SU-DHL-6 (cell line): ENCODE data around the gene SMOC2.

Experiments used
- H2AFZ ChIP-seq: fragments of 200-600 bp; sonication (generic); 2 replicates; pipeline ENCODE4 v1.6.1; 2014; ENCODE audit warnings: low read depth, mild to moderate bottlenecking, moderate library complexity, mixed read lengths, antibody characterized with exemption, low read length; ENCODE audit not compliant: severe bottlenecking
- H3F3A ChIP-seq: fragments of 200-600 bp; shearing (Covaris generic); 2 replicates; pipeline ENCODE4 v1.6.0; 2016; ENCODE audit warnings: antibody characterized with exemption, mild to moderate bottlenecking; ENCODE audit not compliant: insufficient read depth
- H3K27ac ChIP-seq: fragments of 200-600 bp; sonication (generic); 2 replicates; pipeline ENCODE4 v1.5.1; 2016; ENCODE audit warnings: low read depth, mild to moderate bottlenecking, low read length, moderate library complexity, mixed read lengths
- H3K27me3 ChIP-seq: fragments of 200-600 bp; sonication (generic), shearing (Covaris generic); 2 replicates; pipeline ENCODE4 v1.6.0; 2014; ENCODE audit warnings: mild to moderate bottlenecking, low read length
- H3K36me3 ChIP-seq: fragments of 200-600 bp; sonication (generic); 2 replicates; pipeline ENCODE4 v1.6.1; 2014; ENCODE audit warnings: mild to moderate bottlenecking, low read length, mixed read lengths
- H3K4me2 ChIP-seq: fragments of 300-600, 200-600 bp; shearing (Covaris generic), sonication (generic); 2 replicates; pipeline ENCODE4 v1.6.0; 2014; ENCODE audit warnings: low read length, low read depth, mild to moderate bottlenecking; ENCODE audit not compliant: poor library complexity, severe bottlenecking
- H3K4me3 ChIP-seq: fragments of 200-600 bp; sonication (generic); 2 replicates; pipeline ENCODE4 v1.5.1; 2014; ENCODE audit warnings: antibody characterized with exemption, low read length, mild to moderate bottlenecking, mixed read lengths; ENCODE audit not compliant: insufficient read depth, poor library complexity, severe bottlenecking
- H3K79me2 ChIP-seq: fragments of 200-600 bp; sonication (generic); 2 replicates; pipeline ENCODE4 v1.6.1; 2014; ENCODE audit warnings: mild to moderate bottlenecking, low read length, moderate library complexity; ENCODE audit not compliant: insufficient read depth
- H3K9ac ChIP-seq: fragments of 200-600 bp; sonication (generic); 2 replicates; pipeline ENCODE4 v1.7.0; 2014; ENCODE audit warnings: mild to moderate bottlenecking, low read length
- H3K9me2 ChIP-seq: fragments of 200-600 bp; sonication (generic); replicated peaks from 2 replicates; pipeline ENCODE4 v1.6.1; 2014; ENCODE audit warnings: low read length; ENCODE audit not compliant: insufficient read depth
- H3K9me3 ChIP-seq: fragments of 200-600 bp; sonication (generic); 2 replicates; pipeline ENCODE4 v1.6.1; 2014; ENCODE audit warnings: low read length, mixed read lengths; ENCODE audit not compliant: insufficient read depth
- H4K20me1 ChIP-seq: fragments of 200-600 bp; sonication (generic); 2 replicates; pipeline ENCODE4 v1.6.1; 2014; ENCODE audit warnings: low read depth, mild to moderate bottlenecking, antibody characterized with exemption, low read length, moderate library complexity, mixed read lengths
- EZH2phosphoT487 ChIP-seq: fragments of 200-600 bp; sonication (generic), shearing (Covaris generic); conservative IDR thresholded peaks from 2 replicates; pipeline ENCODE4 v1.6.1; 2018; ENCODE audit warnings: mild to moderate bottlenecking, antibody characterized with exemption, low read length, moderate library complexity, mixed read lengths
- TF ChIP-seq, protein P1 (sequence below): fragments of 200-600 bp; sonication (generic); IDR thresholded peaks from one replicate; pipeline ENCODE4 v1.5.1; 2017; ENCODE audit warnings: antibody characterized with exemption, mild to moderate bottlenecking, low read length, moderate library complexity; ENCODE audit not compliant: insufficient read depth, poor library complexity, severe bottlenecking

SMOC2 gene

DNA sequence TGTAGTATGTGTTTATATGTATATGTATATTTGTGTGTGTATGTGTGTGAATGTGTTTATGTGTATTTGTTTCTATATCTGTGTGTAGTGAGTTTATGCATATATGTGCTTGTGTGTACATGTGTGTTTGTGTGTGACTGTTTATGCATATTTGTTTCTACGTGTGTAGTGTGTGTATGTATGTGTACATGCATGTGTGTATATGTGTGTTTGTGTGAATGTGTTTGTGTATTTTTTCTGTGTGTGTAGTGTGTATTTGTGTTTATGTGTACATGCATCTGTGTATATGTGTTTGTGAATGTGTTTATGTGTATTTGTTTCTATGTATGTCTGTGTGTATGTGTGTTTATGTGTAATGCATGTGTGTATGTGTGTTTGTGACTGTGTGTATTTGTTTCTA is 12.1 kb upstream of the SMOC2 start:
- Histone ChIP-seq H3K9me2 (no peaks in the 10 kb centered on the region), H2AFZ (no peak overlapping the region), H3K79me2 (no peaks in the 10 kb centered on the region), H3K4me3 (no peak overlapping the region), H3K9ac (no peak overlapping the region), H3K36me3 (no peaks in the 10 kb centered on the region), H3F3A (no peaks in the 10 kb centered on the region), H3K27ac (no peak overlapping the region), H3K27me3 (no peaks in the 10 kb centered on the region), H4K20me1 (no peaks in the 10 kb centered on the region), H3K9me3 (no peaks in the 10 kb centered on the region), H3K4me2 (no peak overlapping the region)
- TF ChIP-seq, protein P1, sequence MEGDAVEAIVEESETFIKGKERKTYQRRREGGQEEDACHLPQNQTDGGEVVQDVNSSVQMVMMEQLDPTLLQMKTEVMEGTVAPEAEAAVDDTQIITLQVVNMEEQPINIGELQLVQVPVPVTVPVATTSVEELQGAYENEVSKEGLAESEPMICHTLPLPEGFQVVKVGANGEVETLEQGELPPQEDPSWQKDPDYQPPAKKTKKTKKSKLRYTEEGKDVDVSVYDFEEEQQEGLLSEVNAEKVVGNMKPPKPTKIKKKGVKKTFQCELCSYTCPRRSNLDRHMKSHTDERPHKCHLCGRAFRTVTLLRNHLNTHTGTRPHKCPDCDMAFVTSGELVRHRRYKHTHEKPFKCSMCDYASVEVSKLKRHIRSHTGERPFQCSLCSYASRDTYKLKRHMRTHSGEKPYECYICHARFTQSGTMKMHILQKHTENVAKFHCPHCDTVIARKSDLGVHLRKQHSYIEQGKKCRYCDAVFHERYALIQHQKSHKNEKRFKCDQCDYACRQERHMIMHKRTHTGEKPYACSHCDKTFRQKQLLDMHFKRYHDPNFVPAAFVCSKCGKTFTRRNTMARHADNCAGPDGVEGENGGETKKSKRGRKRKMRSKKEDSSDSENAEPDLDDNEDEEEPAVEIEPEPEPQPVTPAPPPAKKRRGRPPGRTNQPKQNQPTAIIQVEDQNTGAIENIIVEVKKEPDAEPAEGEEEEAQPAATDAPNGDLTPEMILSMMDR, result no peak
- TF ChIP-seq EZH2phosphoT487, result no peak

DNA sequence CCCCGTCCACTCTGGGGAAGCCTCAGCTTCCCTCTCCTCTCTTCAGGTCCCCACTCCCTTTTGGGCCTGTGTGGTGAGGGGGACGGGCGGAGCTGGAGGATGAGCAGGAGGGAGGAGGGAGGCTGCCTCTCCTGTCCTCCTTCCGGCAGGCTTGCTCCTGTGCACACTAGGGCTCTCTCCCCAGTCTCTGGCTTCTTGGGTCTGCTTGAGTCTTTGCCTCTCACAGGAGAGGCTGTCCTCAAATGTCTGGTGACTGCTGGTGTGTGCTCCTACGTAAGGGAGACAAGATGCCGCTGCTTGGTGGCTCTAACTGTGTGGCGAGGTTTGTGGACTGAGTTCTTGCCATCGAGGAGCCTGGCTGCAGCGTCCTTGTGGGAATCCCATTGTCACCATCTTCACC is 8.8 kb upstream of the SMOC2 start:
- no peaks in the 10 kb centered on the region for H4K20me1 ChIP-seq
- H3F3A ChIP-seq, result no peaks in the 10 kb centered on the region
- H3K27ac ChIP-seq, result no peak overlapping the region
- H3K9ac ChIP-seq, result no peak overlapping the region
- H3K79me2 ChIP-seq, result no peaks in the 10 kb centered on the region
- TF ChIP-seq EZH2phosphoT487, result no peak
- TF ChIP-seq, protein P1, result no peak
- H3K27me3 ChIP-seq, result 0 out of 2 replicates have a peak, but pooled peaks cover 6% of the 10 kb centered on the region
- no peaks in the 10 kb centered on the region for H3K9me3 ChIP-seq
- H3K4me3 ChIP-seq, result no peak overlapping the region
- H3K36me3 ChIP-seq, result no peaks in the 10 kb centered on the region
- H2AFZ ChIP-seq, result no peak overlapping the region
- no peak overlapping the region for H3K4me2 ChIP-seq
- no peaks in the 10 kb centered on the region for H3K9me2 ChIP-seq

DNA sequence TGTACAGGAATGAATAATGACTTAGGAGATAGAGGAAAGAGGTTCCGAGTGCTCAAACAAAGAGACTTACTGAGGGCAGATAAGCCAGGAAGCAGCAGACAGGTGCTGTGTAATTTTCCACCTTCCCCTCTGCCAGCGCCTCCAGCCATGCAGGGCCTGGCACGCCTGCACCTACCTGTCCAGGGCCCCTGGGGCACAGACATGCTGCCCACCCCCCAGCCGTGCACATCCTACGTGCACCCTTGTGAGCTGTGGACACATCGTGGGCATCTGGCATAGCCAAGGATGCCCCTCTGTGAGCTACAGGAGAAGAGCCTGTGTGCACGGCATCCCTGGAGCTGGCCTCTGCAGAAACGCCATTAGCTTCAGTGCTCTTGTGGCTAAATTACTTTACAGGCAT is 7.1 kb upstream of the SMOC2 start:
- H4K20me1 ChIP-seq, result no peaks in the 10 kb centered on the region
- no peaks in the 10 kb centered on the region for H3F3A ChIP-seq
- H3K9me3 ChIP-seq, result no peaks in the 10 kb centered on the region
- TF ChIP-seq, protein P1, result no peak
- no peak for TF ChIP-seq EZH2phosphoT487
- no peak overlapping the region for H3K4me3 ChIP-seq
- H3K9ac ChIP-seq, result no peak overlapping the region
- H3K79me2 ChIP-seq, result no peaks in the 10 kb centered on the region
- no peak overlapping the region for H3K4me2 ChIP-seq
- no peaks in the 10 kb centered on the region for H3K36me3 ChIP-seq
- H3K27me3 ChIP-seq, result 0 out of 2 replicates have a peak, but pooled peaks cover 6% of the 10 kb centered on the region
- H3K27ac ChIP-seq, result no peak overlapping the region
- no peak overlapping the region for H2AFZ ChIP-seq
- no peaks in the 10 kb centered on the region for H3K9me2 ChIP-seq
